Immature natural killer cell (primary cell): ENCODE data around the gene LMNA. TPM values are rescaled to one million over a fixed set of nuclear protein-coding genes. Genes with fewer than 3 reads are reported as not detected.

Experiments used
- DNase-seq, 3 donors: peaks; one replicate each; pipeline ENCODE4 v3.0.0; 2022; ENCODE audit warnings: mixed read lengths in 1 of 3
- H3K27ac Mint-ChIP-seq, 6 donors: one replicate each; pipeline ENCODE4 v1.8.0; 2020; ENCODE audit warnings: mixed read lengths in 6 of 6, mild to moderate bottlenecking in 5 of 6, inconsistent platforms in 4 of 6, moderate library complexity in 3 of 6
- H3K27me3 Mint-ChIP-seq, 3 donors: one replicate each; pipeline ENCODE4 v1.8.0; 2020 to 2021; ENCODE audit warnings: low read depth in 3 of 3, mild to moderate bottlenecking in 3 of 3, mixed read lengths in 3 of 3, moderate library complexity in 3 of 3, inconsistent platforms in 1 of 3
- H3K36me3 Mint-ChIP-seq, 3 donors: one replicate each; pipeline ENCODE4 v1.8.0; 2020; ENCODE audit warnings: mixed read lengths in 3 of 3, inconsistent platforms in 2 of 3, mild to moderate bottlenecking in 2 of 3
- H3K4me1 Mint-ChIP-seq, 2 donors: one replicate each; pipeline ENCODE4 v1.8.0; 2020; ENCODE audit warnings: inconsistent platforms in 2 of 2, mild to moderate bottlenecking in 2 of 2, mixed read lengths in 2 of 2, moderate library complexity in 1 of 2
- H3K4me3 Mint-ChIP-seq, 5 donors: one replicate each; pipeline ENCODE4 v1.8.0; 2020; ENCODE audit warnings: mild to moderate bottlenecking in 5 of 5, mixed read lengths in 5 of 5, inconsistent platforms in 3 of 5, moderate library complexity in 3 of 5
- H3K9me3 Mint-ChIP-seq, 6 donors: one replicate each; pipeline ENCODE4 v1.8.0; 2020; ENCODE audit warnings: mild to moderate bottlenecking in 6 of 6, mixed read lengths in 6 of 6, inconsistent platforms in 4 of 6, moderate library complexity in 3 of 6
- polyA plus RNA-seq, 3 donors: library from polyadenylated mRNA; unstranded; fragments of 300-500 nt; fragmentation: Illumina TruSeq; gene quantifications; one replicate each; pipeline ENCODE4 v1.2.3, GENCODE V29; 2021

The LMNA gene
- polyA plus RNA-seq, 3 donors from 2014 or later, result 4.4 to 14.0 (median 10.3) TPM

DNA sequence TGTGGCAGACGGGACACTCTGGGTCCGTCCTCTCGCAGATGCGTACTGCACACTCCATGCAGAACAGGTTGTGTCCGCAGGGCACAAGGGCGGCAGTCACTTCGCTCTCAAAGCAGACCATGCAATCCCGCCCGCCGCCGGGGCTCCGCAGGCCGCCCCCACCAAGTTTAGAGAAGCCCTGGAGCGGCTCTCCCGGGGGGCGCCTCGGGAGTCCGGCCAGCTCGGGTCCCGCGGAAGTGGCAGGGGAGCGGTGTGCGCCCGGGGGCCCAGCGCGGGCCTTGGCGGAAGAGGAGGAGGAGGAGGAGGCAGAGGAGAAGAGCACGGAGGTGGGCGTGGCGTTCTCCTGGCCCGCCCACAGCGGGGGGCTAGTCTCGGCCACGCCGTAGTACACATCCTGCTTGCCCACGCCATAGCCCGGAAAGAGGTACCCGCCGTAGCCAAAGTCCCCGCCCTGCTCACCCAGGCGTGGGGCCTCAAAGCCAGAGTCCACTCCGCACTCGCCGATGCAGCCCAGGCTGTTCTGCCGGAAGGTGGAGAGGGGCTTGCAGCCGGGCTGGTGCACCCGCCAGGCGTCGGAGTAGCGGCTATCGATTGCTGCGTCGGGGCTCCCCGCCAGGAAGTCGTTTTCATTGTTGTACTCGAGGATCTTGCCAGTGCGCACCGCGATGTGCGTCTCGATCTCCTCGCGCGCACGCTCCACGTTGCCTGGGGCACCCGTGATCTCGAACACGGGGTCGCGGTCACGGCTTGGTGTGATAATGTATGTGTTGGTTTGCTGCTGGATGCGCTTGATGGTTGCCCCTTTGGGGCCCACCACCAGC is 37.7 kb upstream of the LMNA start:
- peak overlapping the region in 4 of 6 donors; percentile 23 to 62 (median 50) for H3K27ac Mint-ChIP-seq
- H3K9me3 Mint-ChIP-seq, result no peaks in the 10 kb centered on the region
- peaks cover 2 to 6% (median 3%) of the 10 kb centered on the region in 3 donors for H3K27me3 Mint-ChIP-seq
- DNase-seq, result peak; percentile 35 to 58 (median 42)
- peak overlapping the region; percentile 68 to 86 (median 76) for H3K4me3 Mint-ChIP-seq
- H3K4me1 Mint-ChIP-seq, result peaks cover 9 to 15% of the 10 kb centered on the region in 2 donors
- H3K36me3 Mint-ChIP-seq, result no peaks in the 10 kb centered on the region

DNA sequence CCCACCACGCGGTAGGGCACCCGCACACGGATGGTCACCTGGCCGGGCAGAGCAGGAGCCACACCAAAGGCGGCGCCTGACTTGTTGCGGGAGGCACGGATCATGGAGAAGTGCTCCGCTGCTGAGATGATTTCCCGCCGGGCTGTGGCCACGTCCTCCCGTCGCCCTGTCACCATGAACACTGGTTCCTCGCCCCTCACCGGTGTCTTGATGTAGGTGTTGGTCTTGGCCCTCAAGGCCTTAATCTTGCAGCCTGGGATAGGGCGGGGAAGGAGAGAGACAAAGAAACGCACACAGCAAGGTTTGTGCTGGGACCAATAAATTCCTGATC is 37.1 kb upstream of the LMNA start:
- peak overlapping the region in 1 of 6 donors; percentile 53 for H3K27ac Mint-ChIP-seq
- peak overlapping the region in 4 of 5 donors; percentile 42 to 86 (median 52) for H3K4me3 Mint-ChIP-seq
- H3K9me3 Mint-ChIP-seq, result no peaks in the 10 kb centered on the region
- peaks cover 2 to 6% (median 3%) of the 10 kb centered on the region in 3 donors for H3K27me3 Mint-ChIP-seq
- H3K4me1 Mint-ChIP-seq, result peaks cover 10 to 15% of the 10 kb centered on the region in 2 donors
- H3K36me3 Mint-ChIP-seq, result no peaks in the 10 kb centered on the region
- DNase-seq, result no peak

DNA sequence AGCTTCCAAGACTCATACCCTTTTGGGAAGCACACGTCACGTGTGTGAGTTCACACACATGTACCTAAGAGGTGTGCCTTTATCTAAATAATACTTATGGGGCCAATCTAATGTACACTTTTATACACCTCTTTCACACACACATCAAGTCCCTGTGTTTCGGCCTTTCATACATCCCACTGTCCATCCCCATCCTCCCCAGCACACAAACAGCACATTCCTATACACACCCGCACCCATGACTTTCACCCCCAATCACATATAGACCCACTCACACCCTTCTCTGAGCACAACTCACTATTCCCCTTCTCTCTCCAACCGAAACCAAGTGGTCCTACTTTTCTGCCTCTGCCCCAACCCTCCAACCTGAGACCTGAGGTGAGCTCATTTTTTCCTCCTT is 35.8 kb upstream of the LMNA start:
- peak overlapping the region in 1 of 5 donors; percentile 28 for H3K4me3 Mint-ChIP-seq
- H3K9me3 Mint-ChIP-seq, result no peaks in the 10 kb centered on the region
- peaks cover 0 to 9% (median 8%) of the 10 kb centered on the region in 3 donors for H3K27me3 Mint-ChIP-seq
- peak overlapping the region in 1 of 6 donors; percentile 22 for H3K27ac Mint-ChIP-seq
- DNase-seq, result no peak
- peaks cover 15% of the 10 kb centered on the region in 2 donors for H3K4me1 Mint-ChIP-seq
- H3K36me3 Mint-ChIP-seq, result no peaks in the 10 kb centered on the region

DNA sequence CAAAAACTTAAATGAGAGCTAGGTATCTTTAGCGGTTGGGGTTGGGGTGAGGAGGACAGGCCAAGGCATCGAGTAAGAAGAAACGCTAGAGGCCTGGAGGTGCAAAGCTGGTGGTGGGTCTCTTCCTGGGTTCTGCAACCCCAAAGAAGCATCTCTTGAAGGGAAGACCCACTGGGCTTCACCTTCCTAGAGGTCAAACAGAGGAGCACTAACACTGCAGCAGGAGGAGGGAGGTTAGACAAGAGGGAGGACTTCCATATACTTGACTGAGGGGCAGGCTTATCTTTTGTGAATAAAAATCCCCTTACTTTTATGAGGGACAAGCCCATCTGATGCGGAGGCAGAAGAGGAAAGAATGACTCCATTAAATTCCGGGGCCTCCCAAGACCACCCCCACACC is 34.7 kb upstream of the LMNA start:
- Mint-ChIP-seq H3K27ac (peak overlapping the region in 1 of 6 donors; percentile 76), H3K9me3 (no peaks in the 10 kb centered on the region), H3K4me1 (peaks cover 15 to 17% of the 10 kb centered on the region in 2 donors), H3K4me3 (peak overlapping the region in 3 of 5 donors; percentile 16 to 25 (median 18)), H3K27me3 (peaks cover 0 to 11% (median 9%) of the 10 kb centered on the region in 3 donors), H3K36me3 (no peaks in the 10 kb centered on the region)
- no peak for DNase-seq

DNA sequence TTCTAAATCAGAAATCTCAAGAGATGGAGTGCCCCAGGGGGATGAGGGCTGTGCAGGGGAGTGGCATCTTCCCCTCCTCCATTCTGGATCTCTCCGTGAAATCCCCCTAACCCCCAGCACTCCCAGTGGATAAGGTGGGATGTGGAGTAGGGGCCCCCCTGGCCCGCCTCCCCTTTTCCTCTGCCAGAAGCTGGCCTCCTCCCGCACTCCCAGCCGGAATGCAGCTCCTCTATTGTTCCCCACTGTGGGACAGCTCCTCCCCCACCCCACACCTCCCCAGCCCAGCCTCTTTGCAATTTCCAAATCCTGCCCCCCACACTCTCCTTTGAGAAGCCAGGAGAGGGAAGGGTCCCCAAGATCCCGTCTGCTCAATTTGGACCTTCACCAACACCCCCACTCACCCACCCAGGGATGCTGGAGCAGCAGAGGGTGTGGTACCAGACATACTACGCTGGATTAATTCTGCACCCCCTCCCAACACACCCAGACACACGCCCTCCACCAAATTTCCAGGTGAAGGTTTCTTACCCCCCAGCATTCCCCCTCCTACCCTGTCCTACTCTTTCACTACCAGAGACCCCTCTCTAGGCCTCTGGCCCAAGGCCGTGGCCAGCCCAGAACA is 34.2 kb upstream of the LMNA start:
- H3K36me3 Mint-ChIP-seq, result no peaks in the 10 kb centered on the region
- peaks cover 12 to 17% of the 10 kb centered on the region in 2 donors for H3K4me1 Mint-ChIP-seq
- H3K9me3 Mint-ChIP-seq, result no peaks in the 10 kb centered on the region
- no peak for DNase-seq
- H3K27me3 Mint-ChIP-seq, result peaks cover 5 to 11% (median 6%) of the 10 kb centered on the region in 3 donors
- H3K4me3 Mint-ChIP-seq, result peak overlapping the region in 2 of 5 donors; percentile 16 to 18
- no peak overlapping the region for H3K27ac Mint-ChIP-seq

DNA sequence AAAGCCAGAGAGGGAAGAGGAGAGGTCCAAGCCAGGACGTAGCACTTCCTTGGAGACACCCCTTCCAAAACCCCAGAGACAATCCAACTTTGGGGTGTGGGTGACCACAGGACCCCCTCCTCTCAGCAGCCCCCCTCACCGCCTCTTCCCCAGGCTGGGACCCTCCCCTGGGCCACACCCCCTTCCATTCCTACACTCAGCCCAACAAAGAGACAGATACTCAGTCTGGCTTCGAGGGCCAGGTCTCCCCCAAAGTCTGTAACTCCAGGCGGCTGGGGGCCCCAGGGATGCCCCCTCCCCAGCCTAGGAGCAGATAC is 33.7 kb upstream of the LMNA start:
- Mint-ChIP-seq H3K4me1 (peaks cover 7 to 17% of the 10 kb centered on the region in 2 donors), H3K27me3 (peaks cover 5 to 11% (median 10%) of the 10 kb centered on the region in 3 donors), H3K27ac (no peak overlapping the region), H3K36me3 (no peaks in the 10 kb centered on the region), H3K9me3 (no peaks in the 10 kb centered on the region), H3K4me3 (peak overlapping the region in 2 of 5 donors; percentile 50)
- DNase-seq, result no peak

DNA sequence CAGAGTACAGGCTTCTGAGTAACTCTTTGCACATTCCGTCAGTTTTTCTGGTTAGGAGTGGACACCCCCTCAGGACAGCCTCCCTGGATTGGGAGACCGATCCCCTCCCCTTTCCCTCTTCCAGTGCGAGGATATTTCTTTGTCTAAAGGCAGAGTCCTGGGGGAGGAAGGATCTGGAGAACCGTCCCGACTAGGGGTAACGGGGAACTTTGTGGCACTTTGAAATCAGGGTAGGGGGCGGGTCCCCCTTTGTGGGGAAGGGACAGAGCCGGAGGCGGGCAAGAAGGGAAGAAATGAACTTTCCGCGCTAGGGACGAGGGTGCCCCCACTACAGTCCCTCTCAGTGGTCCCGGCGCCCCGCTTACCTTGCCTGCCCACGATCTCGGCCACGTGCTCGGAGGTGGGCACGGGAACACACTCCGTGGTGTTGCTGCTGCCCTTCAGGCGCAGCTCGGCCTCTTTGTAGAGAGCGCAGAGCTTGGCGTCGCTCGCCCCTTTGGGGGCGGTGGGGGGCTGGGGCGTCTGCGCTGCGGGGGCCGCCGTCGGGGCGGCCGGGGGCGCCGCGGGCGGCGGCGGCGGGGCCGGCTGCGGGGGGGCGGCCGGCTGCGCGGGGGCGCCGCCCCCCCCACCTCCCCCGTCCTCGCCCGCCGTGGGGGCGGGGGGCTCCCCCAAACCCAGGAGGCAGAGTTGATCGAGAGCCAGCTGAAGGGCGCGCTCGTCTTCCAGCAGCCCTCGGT is 33.2 kb upstream of the LMNA start:
- peak overlapping the region; percentile 66 to 81 (median 77) for H3K4me3 Mint-ChIP-seq
- no peaks in the 10 kb centered on the region for H3K9me3 Mint-ChIP-seq
- no peak for DNase-seq
- H3K27ac Mint-ChIP-seq, result no peak overlapping the region
- no peaks in the 10 kb centered on the region for H3K36me3 Mint-ChIP-seq
- H3K27me3 Mint-ChIP-seq, result peaks cover 5 to 11% (median 11%) of the 10 kb centered on the region in 3 donors
- peaks cover 2 to 17% of the 10 kb centered on the region in 2 donors for H3K4me1 Mint-ChIP-seq

DNA sequence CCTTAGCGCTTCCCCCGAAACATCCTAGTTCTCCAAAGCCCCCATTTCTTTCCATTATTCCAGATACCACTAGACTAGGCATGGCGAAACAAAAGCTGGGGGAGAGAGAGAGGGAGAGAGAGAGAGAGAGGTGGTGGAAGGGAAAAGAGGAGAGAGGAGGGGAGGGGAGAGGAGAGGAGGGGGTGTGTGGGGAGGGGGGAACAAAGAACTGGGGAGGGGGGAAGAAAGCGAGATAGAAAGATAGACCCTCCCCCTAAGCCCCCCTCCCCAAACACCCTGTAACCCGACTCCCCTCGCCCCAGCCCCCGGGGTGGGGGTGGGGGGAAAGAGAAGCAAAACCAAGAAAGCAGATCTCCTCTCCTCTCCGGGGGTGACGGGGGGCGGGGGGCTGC is 32.6 kb upstream of the LMNA start:
- H3K27ac Mint-ChIP-seq, result no peak overlapping the region
- H3K4me1 Mint-ChIP-seq, result peaks cover 0 to 17% of the 10 kb centered on the region in 2 donors
- H3K27me3 Mint-ChIP-seq, result peaks cover 7 to 11% (median 11%) of the 10 kb centered on the region in 3 donors
- DNase-seq, result no peak
- peak overlapping the region; percentile 66 to 81 (median 77) for H3K4me3 Mint-ChIP-seq
- H3K36me3 Mint-ChIP-seq, result no peaks in the 10 kb centered on the region
- no peaks in the 10 kb centered on the region for H3K9me3 Mint-ChIP-seq

DNA sequence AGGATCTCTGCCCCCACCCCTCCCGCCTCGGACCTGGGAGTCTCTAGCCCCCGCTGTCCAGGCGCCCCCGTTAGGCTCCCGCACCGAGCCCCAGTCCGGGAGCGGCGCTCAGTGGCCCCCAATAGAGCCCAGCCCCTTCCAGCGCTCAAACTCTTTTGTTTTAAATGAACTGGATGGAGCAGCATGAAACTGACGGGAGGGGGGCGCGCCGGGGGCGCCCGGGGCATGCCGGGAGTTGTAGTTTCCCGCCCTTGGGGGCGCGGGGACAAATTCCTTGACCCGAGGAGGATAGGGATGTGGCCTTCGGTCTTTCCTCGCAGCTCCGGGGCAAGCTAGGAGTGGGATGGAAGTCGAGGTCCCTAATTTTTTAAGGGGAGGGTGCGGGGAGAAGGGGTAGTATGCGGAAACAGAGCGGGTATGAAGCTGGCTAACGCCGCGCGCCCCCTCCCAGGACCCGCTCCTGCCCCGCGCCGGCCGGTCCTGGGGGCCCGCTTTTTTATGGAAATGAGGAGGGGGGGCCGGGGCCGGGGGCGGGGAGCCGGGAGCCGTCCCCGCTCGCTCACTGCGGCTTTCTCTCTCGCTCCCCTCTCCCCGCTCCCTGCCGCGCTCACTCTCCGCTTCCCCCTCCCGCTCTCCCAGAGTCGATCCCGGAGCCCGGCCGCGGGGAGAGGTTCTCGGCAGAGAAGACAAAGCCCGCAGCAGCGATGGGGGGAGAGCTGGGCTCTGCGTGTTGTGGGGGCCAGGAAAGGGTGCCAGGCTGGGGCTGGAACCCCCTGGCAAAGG is 32.0 kb upstream of the LMNA start, which contains the start of gene MEX3A:
Gene MEX3A (minus strand): TSS at position 157 of the 783 bp plus-strand sequence. CDS start 467 bp downstream, outside the sequence.
- Mint-ChIP-seq H3K4me1 (peaks cover 0 to 17% of the 10 kb centered on the region in 2 donors), H3K27me3 (peaks cover 9 to 11% (median 10%) of the 10 kb centered on the region in 3 donors), H3K9me3 (no peaks in the 10 kb centered on the region), H3K4me3 (peak within 1 kb of the TSS; percentile 79 to 89 (median 83)), H3K27ac (peak within 1 kb of the TSS in 2 of 6 donors; percentile 42 to 46), H3K36me3 (no peaks in the 10 kb centered on the region)
- DNase-seq, result peak; percentile 53 to 57 (median 56)

DNA sequence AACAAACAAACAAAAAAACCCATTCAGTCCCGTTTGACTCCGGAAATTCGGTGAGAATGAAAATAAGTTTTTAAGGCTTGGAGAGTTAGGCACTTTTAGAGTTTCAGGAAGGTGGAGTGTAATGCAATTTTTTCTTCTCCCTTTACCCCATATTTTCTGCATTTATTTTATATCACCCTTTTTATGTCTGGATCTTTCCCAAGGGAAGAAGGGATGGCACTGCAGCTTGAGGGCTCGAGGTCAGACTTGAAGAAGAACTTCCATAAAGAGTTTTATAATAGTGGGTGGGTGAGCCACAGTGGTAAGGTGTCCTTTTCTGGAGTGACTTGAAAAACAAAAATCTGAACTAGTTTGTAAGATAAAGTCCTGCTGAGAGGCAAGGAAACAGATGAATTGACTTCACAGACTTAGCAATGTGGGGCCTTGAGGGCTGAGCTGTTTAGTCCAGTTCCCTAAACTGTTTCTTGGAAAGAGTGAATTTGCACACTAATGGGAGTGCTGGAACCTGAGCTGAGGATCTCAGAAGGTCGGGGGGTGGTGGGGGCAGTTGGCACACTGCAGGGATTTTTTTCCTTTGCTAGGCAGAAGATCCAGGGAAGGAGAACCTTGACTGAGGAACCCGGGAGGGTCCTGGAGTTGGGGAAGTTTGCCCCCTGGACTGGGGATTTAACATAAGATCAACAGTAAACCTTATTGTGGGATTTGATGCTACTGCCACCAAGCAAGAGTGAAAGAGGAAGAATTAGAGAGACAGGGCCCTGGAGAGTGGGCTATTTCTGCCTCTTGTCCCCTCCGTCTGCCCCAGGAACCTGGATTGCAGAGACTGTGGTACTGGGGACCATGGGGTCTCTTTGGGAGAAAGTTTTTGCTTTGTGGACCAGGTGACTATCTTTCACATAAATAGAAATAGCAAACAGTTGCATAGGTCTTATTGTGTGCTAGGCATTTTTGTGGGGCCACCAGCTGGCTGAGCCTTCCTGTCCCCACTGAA is 30.4 kb upstream of the LMNA start:
- Mint-ChIP-seq H3K4me3 (peak overlapping the region; percentile 51 to 84 (median 77)), H3K4me1 (peaks cover 0 to 12% of the 10 kb centered on the region in 2 donors), H3K27ac (no peak overlapping the region), H3K9me3 (no peaks in the 10 kb centered on the region), H3K36me3 (no peaks in the 10 kb centered on the region), H3K27me3 (peaks cover 8 to 10% (median 9%) of the 10 kb centered on the region in 3 donors)
- DNase-seq, result no peak

DNA sequence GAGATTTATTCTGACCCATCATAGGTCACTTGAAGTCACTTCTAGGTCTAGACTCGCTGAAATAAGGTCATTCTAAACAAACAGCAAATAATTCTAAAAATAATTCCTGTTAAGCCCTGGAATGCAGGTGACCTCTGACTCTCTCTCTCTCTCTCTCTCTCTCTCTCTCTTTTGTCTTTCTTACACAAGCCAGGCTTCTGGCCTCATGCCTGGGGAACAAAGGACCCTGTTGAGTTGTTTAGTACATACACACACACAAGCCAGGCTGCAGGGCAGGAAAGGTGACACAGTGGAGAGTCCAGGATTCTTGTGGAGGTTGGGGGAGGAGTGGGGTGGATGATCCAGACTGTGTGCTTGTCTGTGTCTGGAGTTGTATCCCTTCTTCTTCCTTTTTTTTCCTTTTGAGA is 28.3 kb upstream of the LMNA start:
- Mint-ChIP-seq H3K27me3 (peaks cover 10 to 12% (median 12%) of the 10 kb centered on the region in 3 donors), H3K4me1 (peaks cover 0 to 9% of the 10 kb centered on the region in 2 donors), H3K27ac (no peak overlapping the region), H3K4me3 (peak overlapping the region in 1 of 5 donors; percentile 50), H3K9me3 (no peaks in the 10 kb centered on the region), H3K36me3 (no peaks in the 10 kb centered on the region)
- no peak for DNase-seq

DNA sequence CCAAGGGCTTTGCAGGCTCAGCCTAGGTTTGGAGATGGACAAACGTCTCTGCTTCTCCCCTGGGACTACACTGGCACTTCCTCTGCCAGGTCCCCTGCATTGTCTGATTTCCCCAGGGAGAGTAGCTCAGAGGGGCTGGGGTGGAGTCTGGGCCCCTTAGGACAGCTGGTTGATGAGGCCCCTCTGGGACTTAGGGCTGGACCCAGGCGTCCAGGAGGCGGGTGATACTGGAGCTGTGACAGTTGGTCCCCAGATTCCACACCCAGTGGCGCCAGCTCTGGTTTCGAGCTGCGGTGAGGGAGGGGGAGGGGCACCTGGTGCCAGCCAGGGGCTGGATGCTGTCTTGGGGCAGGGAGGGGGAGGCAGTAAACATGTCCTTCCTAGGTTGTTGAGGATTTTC is 24.8 kb upstream of the LMNA start:
- H3K4me3 Mint-ChIP-seq, result no peak overlapping the region
- peaks cover 4 to 14% (median 9%) of the 10 kb centered on the region in 3 donors for H3K27me3 Mint-ChIP-seq
- DNase-seq, result no peak
- H3K9me3 Mint-ChIP-seq, result no peaks in the 10 kb centered on the region
- H3K4me1 Mint-ChIP-seq, result no peaks in the 10 kb centered on the region
- no peaks in the 10 kb centered on the region for H3K36me3 Mint-ChIP-seq
- H3K27ac Mint-ChIP-seq, result no peak overlapping the region
